HepG2 (cell line): ENCODE measurements around the gene OR9A2.

ENCODE experiments used
- GLI4 ChIP-seq: sonication (generic); formaldehyde crosslinking; IDR thresholded peaks from 2 replicates; pipeline ENCODE4 v1.5.1; 2020; ENCODE audit warnings: missing genetic modification reagents, mild to moderate bottlenecking, moderate library complexity, borderline replicate concordance
- HCFC1 ChIP-seq: fragments of 150-350 bp; IDR thresholded peaks from 2 replicates; pipeline ENCODE4 v1.6.1; 2014; ENCODE audit warnings: low read depth, low read length
- MAFK ChIP-seq, 2 experiments: IDR thresholded peaks in 1 of 2; conservative IDR thresholded peaks in 1 of 2; 2 replicates each; pipeline ENCODE4 v1.6.1; 2011; ENCODE audit warnings: improper control_type of control experiment in 2 of 2, low read length in 2 of 2
- NR2F1 ChIP-seq, 2 experiments: fragments of 450-650 bp in 1 of 2; formaldehyde crosslinking in 1 of 2; IDR thresholded peaks; 2 replicates each; pipeline versions ENCODE4 v1.5.0 to v1.6.1; 2016 to 2020; ENCODE audit warnings: mild to moderate bottlenecking in 1 of 2, missing compliant biosample characterization in 1 of 2, missing genetic modification reagents in 1 of 2, moderate library complexity in 1 of 2
- SP1 ChIP-seq, 2 experiments: fragments of 450-650 bp in 1 of 2; sonication (generic) in 1 of 2; formaldehyde crosslinking in 1 of 2; IDR thresholded peaks; 2 replicates each; pipeline versions ENCODE4 v1.4.0 to v1.6.1; 2016 to 2020; ENCODE audit warnings: missing genetic modification reagents in 1 of 2
- TCF7 ChIP-seq: sonication (generic); IDR thresholded peaks from 2 replicates; pipeline ENCODE4 v1.6.1; 2016; ENCODE audit warnings: antibody characterized with exemption, low read depth
- ZBTB8A ChIP-seq: sonication (generic); formaldehyde crosslinking; IDR thresholded peaks from 2 replicates; pipeline ENCODE4 v1.4.0; 2020; ENCODE audit warnings: mild to moderate bottlenecking, low read depth, missing genetic modification reagents, borderline replicate concordance
- ZFP36 ChIP-seq: fragments of 150-350 bp; IDR thresholded peaks from 2 replicates; pipeline ENCODE4 v1.6.1; 2018; ENCODE audit warnings: borderline replicate concordance, low read length, low read depth; ENCODE audit not compliant: partially characterized antibody
- ZNF24 ChIP-seq: fragments of 450-650 bp; IDR thresholded peaks from 2 replicates; pipeline ENCODE4 v1.6.1; 2017; ENCODE audit warnings: antibody characterized with exemption, mild to moderate bottlenecking
- ZNF256 ChIP-seq: sonication (generic); formaldehyde crosslinking; conservative IDR thresholded peaks from 2 replicates; pipeline ENCODE4 v1.4.0; 2020; ENCODE audit warnings: missing genetic modification reagents
- ZNF326 ChIP-seq: sonication (generic); formaldehyde crosslinking; IDR thresholded peaks from 2 replicates; pipeline ENCODE4 v1.4.0; 2020; ENCODE audit warnings: missing genetic modification reagents, borderline replicate concordance
- ZNF510 ChIP-seq: sonication (generic); formaldehyde crosslinking; IDR thresholded peaks from 2 replicates; pipeline ENCODE4 v1.4.0; 2020; ENCODE audit warnings: low read depth, mild to moderate bottlenecking, missing genetic modification reagents
- ZNF615 ChIP-seq: sonication (generic); formaldehyde crosslinking; IDR thresholded peaks from 2 replicates; pipeline ENCODE4 v1.5.0; 2020; ENCODE audit warnings: mild to moderate bottlenecking, missing genetic modification reagents, borderline replicate concordance
- TF ChIP-seq, protein P1 (sequence below): sonication (generic); formaldehyde crosslinking; IDR thresholded peaks from 2 replicates; pipeline ENCODE4 v1.5.0; 2020; ENCODE audit warnings: missing genetic modification reagents

DNA sequence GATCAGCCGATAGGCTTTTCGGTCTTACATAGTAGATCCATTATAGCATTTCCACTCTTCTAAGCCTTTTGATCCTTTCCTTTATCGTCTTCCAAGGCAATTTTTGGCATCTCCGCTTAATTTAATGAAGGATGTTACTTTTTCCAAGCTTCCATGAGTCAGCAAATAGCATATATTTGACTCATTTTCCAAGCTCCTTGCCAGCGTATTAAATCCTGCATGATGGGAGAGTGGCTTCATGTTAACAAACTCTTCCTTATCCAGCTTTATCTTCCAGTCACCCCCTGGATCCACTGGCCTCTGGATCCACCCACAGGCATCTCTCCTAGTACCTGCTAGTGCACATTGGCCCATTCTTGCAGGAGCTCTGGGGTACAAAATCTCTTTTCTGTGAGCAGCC, 13.0 kb downstream of the OR9A2 start:
- no peak for TF ChIP-seq SP1 (IDR thresholded peaks at IDR 0.05)
- no peak for TF ChIP-seq SP1 (CRISPR knock-in tag; IDR thresholded peaks at IDR 0.05)
- TF ChIP-seq ZNF510 (CRISPR knock-in tag): no peak
- no peak for TF ChIP-seq HCFC1
- no peak for TF ChIP-seq ZNF326
- no peak for TF ChIP-seq TCF7
- peak; percentile 50 to 78; a peak in 3 of 4 replicates for TF ChIP-seq MAFK (conservative IDR thresholded peaks at IDR 0.05 in 1 of 2, IDR thresholded peaks at IDR 0.05 in 1 of 2; ENCODE audit: low read length in 2 of 2)
- no peak for TF ChIP-seq NR2F1 (CRISPR knock-in tag; IDR thresholded peaks at IDR 0.05)
- no peak for TF ChIP-seq ZNF24
- TF ChIP-seq GLI4 (CRISPR knock-in tag): no peak
- TF ChIP-seq ZBTB8A (CRISPR knock-in tag): no peak
- no peak for TF ChIP-seq ZNF256 (CRISPR knock-in tag)
- TF ChIP-seq ZNF615 (CRISPR knock-in tag): no peak
- TF ChIP-seq ZFP36: no peak
- TF ChIP-seq, protein P1, sequence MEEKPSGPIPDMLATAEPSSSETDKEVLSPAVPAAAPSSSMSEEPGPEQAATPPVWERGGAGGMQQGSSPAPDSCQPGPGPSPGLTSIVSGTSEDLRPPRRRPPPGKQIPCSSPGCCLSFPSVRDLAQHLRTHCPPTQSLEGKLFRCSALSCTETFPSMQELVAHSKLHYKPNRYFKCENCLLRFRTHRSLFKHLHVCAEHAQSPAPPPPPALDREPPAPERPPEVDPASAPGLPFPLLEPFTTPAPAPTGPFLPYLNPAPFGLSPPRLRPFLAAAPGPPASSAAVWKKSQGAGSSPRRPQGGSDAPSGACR (CRISPR knock-in tag): no peak
